NCI-H2227 treated with DMSO at 0.1 percent for 48 hours (cell line): ENCODE measurements around the gene OR2L13.
"Not testable (repeated sequence)": the region's sequence is repeated elsewhere in the genome, so short reads cannot be mapped to it uniquely, and the experiment has no call there.

ENCODE experiments used
- DNase-seq: peaks from one replicate; lab custom pipeline; 2025; lab: John Stamatoyannopoulos, UW

OR2L13 gene, protein sequence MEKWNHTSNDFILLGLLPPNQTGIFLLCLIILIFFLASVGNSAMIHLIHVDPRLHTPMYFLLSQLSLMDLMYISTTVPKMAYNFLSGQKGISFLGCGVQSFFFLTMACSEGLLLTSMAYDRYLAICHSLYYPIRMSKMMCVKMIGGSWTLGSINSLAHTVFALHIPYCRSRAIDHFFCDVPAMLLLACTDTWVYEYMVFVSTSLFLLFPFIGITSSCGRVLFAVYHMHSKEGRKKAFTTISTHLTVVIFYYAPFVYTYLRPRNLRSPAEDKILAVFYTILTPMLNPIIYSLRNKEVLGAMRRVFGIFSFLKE

DNA sequence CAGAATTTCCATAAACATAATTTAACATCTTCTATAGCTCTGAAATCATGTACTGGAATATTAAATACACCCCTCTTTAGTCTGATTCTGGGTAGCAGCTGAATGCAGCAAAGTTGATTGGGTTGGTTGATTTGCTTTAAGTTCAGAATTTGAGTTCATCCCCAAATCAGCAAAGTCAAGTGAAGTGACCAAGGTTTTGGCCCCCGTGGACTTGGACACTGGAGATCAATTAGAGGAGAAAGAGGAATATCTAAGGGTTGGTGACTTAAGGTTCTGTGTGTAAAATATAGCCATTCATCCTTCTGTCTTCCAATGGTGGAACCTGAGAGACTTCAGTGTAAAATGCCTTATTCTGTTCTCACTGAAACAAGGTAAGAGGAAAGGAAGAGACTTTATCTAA, at the start of gene OR2L13:
Gene OR2L13 (plus strand): TSS at position 301 of the 400 bp plus-strand sequence. CDS start 4,192 bp downstream, outside the sequence.
- DNase-seq = no peak

- no peak for DNase-seq
Measured at GRCh38 chr1:248045209-248045608, 49.8 kb upstream of the OR2L13 start.

- DNase-seq = no peak
Measured at GRCh38 chr1:248046536-248046935, 48.4 kb upstream of the OR2L13 start, which contains the start of gene OR2L3. OR2L3 (plus strand) TSS chr1:248046836; CDS start chr1:248060682, 13,846 bp downstream.

DNA sequence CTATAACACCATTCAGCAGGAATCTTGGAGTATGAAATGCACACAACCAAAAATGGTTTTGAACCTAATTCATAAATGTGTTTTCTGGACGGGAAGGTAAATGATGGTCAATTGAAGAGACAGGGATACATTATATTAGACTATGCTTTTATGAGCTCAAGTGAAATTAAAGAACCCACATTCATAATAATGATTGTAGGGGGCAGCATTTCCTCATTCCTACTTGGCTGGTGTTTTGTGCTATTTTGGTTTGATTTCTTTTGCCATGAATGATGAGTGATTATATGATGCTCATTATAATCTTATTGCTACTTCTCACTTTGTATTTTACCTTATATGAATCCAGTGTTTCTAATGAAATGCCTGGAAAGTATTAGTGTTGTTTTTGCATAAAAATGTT, 48.0 kb upstream of the OR2L13 start:
- DNase-seq = no peak

DNA sequence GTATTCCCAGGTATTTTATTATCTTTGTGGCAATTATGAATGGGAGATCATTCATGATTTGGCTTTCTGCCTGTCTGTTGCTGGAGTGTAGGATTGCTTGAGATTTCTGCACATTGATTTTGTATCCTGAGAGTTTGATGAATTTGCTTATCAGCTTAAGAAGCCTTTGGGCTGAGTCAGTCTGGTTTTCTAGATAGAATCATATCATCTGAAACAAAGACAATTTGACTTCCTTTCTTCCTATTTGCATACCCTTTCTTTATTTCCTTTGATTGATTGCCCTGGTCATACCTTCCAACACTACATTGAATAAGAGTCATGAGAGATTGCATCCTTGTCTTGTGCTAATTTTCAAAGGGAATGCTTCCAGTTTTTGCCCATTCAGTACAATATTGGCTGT, 40.3 kb upstream of the OR2L13 start:
- DNase-seq = no peak

- no peak for DNase-seq
Measured at GRCh38 chr1:248055261-248055660, 39.7 kb upstream of the OR2L13 start.

GRCh38 chr1:248065071-248065470, 29.9 kb upstream of the OR2L13 start:
- DNase-seq = no peak

DNA sequence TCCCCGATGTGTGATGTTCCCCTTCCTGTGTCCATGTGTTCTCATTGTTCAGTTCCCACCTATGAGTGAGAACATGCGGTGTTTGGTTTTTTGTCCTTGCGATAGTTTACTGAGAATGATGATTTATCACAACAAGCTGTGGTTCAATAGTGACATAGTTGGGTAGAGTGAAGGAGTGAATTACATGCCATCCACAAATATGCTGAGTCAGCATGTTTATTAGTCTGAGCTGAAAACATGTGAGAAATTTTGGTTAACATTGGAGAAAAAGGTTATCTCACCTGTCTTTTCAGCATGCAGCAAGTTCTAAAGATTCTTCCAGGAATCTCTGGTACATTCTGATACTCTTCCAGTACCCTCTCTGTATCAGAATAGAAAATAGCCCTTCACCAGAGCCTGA, 29.4 kb upstream of the OR2L13 start:
- no peak for DNase-seq

DNA sequence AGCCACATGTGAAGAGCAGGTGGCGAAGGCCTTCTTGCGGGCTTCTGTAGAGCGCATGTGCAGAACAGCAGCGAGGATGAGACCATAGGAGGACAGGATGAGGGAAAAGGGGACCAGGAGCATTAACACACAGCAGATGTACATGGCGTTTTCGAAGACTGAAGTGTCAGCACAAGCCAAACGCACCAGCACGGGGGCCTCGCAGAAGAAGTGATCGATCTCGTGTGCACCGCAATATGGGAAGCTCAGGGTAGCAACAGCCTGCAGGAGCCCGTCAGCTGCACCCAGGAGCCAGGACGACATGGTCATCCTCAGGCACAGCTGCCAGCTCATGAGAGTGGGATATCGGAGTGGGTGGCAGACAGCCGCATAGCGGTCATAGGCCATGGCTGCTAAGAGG, 11.1 kb upstream of the OR2L13 start:
- DNase-seq = not testable (repeated sequence)

- DNase-seq = no peak
Measured at GRCh38 chr1:248098529-248098928, 3.5 kb downstream of the OR2L13 start.

GRCh38 chr1:248102847-248103246, 7.9 kb downstream of the OR2L13 start:
- DNase-seq = no peak

DNA sequence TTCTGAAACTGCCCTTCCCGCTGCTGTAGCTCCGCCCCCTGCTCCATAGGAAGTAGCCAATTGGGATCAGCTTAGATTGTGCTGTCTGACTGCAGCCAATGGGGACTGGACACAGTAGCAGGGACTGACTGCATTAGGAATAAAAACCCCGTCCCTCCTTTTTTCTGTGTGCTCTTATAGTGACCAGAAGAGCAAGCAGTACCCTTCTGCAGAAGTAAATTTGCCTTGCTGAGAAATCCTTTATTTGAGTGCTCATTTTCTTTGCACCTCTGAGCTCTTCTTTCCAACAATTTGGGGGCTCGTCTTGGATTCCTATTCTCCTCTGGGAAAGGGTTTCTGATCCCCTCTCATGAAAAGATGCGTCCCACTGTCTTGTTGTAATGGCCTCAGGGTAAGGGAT, 16.2 kb downstream of the OR2L13 start:
- no peak for DNase-seq

GRCh38 chr1:248114890-248115289, 19.9 kb downstream of the OR2L13 start:
- no peak for DNase-seq

GRCh38 chr1:248127653-248128052, 32.7 kb downstream of the OR2L13 start:
- no peak for DNase-seq

DNA sequence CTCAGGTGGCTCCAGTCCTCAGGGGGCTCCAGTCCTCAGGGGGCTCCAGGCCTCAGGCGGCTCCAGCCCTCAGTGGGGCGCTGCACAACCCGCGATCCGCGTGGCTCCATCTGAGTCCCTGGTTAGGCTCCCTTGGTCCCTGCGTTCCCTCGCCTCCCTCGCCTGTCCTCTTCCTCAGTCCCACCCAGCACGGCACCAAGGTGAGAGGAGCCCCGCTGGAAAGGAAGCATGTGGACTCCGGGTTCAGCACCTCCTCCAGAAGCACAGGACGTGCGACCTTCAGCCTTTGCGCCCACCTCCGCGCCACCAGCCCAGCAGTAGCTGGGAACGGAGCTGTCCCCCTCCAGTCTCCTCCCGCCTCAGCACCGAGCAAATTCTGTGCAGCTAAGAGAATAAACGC, 41.8 kb downstream of the OR2L13 start:
- no peak for DNase-seq

DNA sequence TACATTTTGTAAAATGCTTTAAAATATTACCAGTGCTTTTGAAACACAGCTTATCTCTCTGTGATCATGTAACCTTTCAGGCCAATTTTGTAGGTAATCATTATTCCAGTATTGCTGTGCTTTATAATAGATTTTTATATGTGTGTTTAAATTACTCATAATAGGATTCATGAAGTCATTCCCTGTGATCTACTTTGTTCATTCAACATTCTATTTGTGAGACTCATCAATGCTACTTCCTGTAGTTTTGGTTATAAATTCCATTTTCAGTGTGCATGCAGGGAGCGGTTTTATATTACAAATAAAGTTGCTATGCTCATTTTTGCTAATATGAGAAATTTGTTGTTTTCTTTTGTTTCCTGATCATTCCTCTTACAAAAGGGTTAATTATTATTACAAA, 45.9 kb downstream of the OR2L13 start:
- no peak for DNase-seq

GRCh38 chr1:248143311-248143710, 48.3 kb downstream of the OR2L13 start:
- DNase-seq = no peak

DNA sequence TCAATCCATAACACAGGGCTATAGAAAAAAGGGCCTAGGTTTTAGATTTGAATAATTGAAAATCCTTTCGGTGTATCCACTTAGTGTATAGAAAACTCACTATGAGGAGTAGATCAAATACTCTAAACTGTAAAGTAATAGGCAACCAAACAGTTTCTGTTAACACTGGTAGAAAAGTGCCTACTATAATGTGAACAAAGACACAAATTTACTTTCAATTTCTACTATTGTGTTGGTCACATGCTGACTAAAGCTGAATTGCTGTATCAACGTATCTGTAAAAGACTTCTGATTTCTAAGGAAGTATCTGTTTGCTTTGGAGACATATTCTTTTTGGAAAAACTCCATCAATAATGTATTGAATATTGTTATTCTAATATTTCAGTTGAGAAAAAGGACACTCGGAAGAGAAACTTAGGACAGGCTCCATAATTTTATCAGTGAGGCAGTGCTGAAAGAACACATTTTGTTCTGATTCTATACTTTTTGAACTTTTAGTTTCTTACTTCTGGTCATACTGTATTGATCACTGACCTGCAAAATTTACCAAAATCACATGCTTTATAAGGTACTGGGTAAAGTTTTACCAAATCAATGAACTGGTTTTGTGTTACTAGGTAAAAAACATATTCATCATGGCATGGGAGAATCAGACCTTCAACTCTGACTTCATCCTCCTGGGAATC, 49.7 kb downstream of the OR2L13 start, which contains the start of gene OR2M5:
Gene OR2M5 (plus strand): TSS at position 636 of the 686 bp plus-strand sequence. CDS start 0 bp downstream, at position 636.
- no peak for DNase-seq
